Lung (tissue), 12 donors: ENCODE measurements around the gene TBX5. TPM values are rescaled to one million over a fixed set of nuclear protein-coding genes. Genes with fewer than 3 reads are reported as not detected.

ENCODE experiments used
- ATAC-seq: fragments of 200-7000 bp; cut with Tn5 transposase; one replicate; pipeline ENCODE4 v1.9.1; 2020; ENCODE audit warnings: moderate number of reproducible peaks; ENCODE audit not compliant: insufficient read depth, low FRiP score
- DNase-seq, 3 donors: peaks; one replicate each; pipeline ENCODE4 v3.0.0-alpha.2; 2013 to 2017
- H3K27ac ChIP-seq, 2 donors: one replicate each; pipeline ENCODE4 v1.5.1; 2013; ENCODE audit warnings: mild to moderate bottlenecking in 2 of 2, moderate library complexity in 2 of 2, control low read depth in 1 of 2, inconsistent platforms in 1 of 2, low read depth in 1 of 2, low read length in 1 of 2
- H3K27me3 ChIP-seq, 3 donors: one replicate each; pipeline ENCODE4 v1.5.1; 2013; ENCODE audit warnings: low read length in 2 of 3; ENCODE audit not compliant: control insufficient read depth in 3 of 3, insufficient read depth in 3 of 3
- H3K36me3 ChIP-seq, 4 donors: one replicate each; pipeline ENCODE4 v1.5.1; 2013; ENCODE audit warnings: low read length in 4 of 4, mild to moderate bottlenecking in 1 of 4, moderate library complexity in 1 of 4; ENCODE audit not compliant: control insufficient read depth in 4 of 4, insufficient read depth in 4 of 4
- H3K4me1 ChIP-seq, 5 donors: one replicate each; pipeline ENCODE4 v1.5.1; 2013; ENCODE audit warnings: low read length in 5 of 5, mild to moderate bottlenecking in 2 of 5, moderate library complexity in 1 of 5; ENCODE audit not compliant: control insufficient read depth in 5 of 5, insufficient read depth in 5 of 5
- H3K4me3 ChIP-seq: one replicate; pipeline ENCODE4 v1.5.1; 2013; ENCODE audit warnings: mild to moderate bottlenecking, control low read depth, moderate library complexity
- H3K9ac ChIP-seq, 2 donors: one replicate each; pipeline ENCODE4 v1.5.1; 2013; ENCODE audit warnings: low read length in 2 of 2, control low read depth in 1 of 2; ENCODE audit not compliant: insufficient read depth in 1 of 2
- H3K9me3 ChIP-seq, 4 donors: one replicate each; pipeline ENCODE4 v1.5.1; 2013; ENCODE audit warnings: low read length in 3 of 4, mild to moderate bottlenecking in 1 of 4, moderate library complexity in 1 of 4; ENCODE audit not compliant: control insufficient read depth in 4 of 4, insufficient read depth in 3 of 4
- CTCF ChIP-seq: IDR thresholded peaks from 2 replicates; pipeline ENCODE4 v1.5.1; 2012; ENCODE audit warnings: mild to moderate bottlenecking; ENCODE audit errors: control extremely low read depth, extremely low read depth
- WGBS, 2 donors: extraction: QIAGEN DNeasy Blood & Tissue Kit; methylation state at CpG; one replicate each; pipeline ENCODE4 v1.1.7; 2013; 5-methylcytosine and 5-hydroxymethylcytosine counted together
- polyA plus RNA-seq, 2 donors: library from polyadenylated mRNA; stranded (reverse); fragments of 200-250 nt; gene quantifications; one replicate each; pipeline ENCODE4 v1.2.1, GENCODE V29; 2013
- total RNA-seq, 2 donors: library from RNA; depleted of rRNA in 1 of 2; stranded (reverse); fragments of >200 nt in 1 of 2; gene quantifications; one replicate each; pipeline ENCODE4 v1.2.1, GENCODE V29; 2014 to 2021
- donor health status: control.
- donor health status: control.
- donor health status: Bipolar disorder and iron deficiency.
- donor health status: healthy.
- donor health status: DM: yes; HTN: yes; CAD: no.

The TBX5 gene
- total and polyA plus RNA-seq, 4 donors: 5.6 to 39.7 (median 13.9) TPM

- H3K36me3 ChIP-seq: no peaks in the 10 kb centered on the region
- no peak overlapping the region for H3K27ac ChIP-seq
- ATAC-seq: no peak
- WGBS, 2 donors: 62 to 90% methylated on average over 2 of the region's 2 CpGs
- peaks cover 0 to 7% (median 0%) of the 10 kb centered on the region in 3 donors for H3K27me3 ChIP-seq
- H3K4me1 ChIP-seq: peaks cover 0 to 5% (median 0%) of the 10 kb centered on the region in 5 donors
- H3K4me3 ChIP-seq: no peak overlapping the region
- H3K9me3 ChIP-seq: no peaks in the 10 kb centered on the region
- DNase-seq: no peak
- H3K9ac ChIP-seq: no peak overlapping the region
- no peak for TF ChIP-seq CTCF
Measured at GRCh38 chr12:114313910-114314309, 92.0 kb downstream of the TBX5 start.

GRCh38 chr12:114311974-114312373 lies 94.0 kb downstream of the TBX5 start:
- WGBS, 2 donors: 73 to 90% methylated on average over 4 of the region's 4 CpGs
- H3K9ac ChIP-seq: no peak overlapping the region
- no peaks in the 10 kb centered on the region for H3K9me3 ChIP-seq
- TF ChIP-seq CTCF: no peak
- peaks cover 0 to 5% (median 0%) of the 10 kb centered on the region in 5 donors for H3K4me1 ChIP-seq
- peaks cover 0 to 7% (median 0%) of the 10 kb centered on the region in 3 donors for H3K27me3 ChIP-seq
- no peak overlapping the region for H3K27ac ChIP-seq
- ATAC-seq: no peak
- H3K36me3 ChIP-seq: no peaks in the 10 kb centered on the region
- DNase-seq: no peak
- no peak overlapping the region for H3K4me3 ChIP-seq

- Histone ChIP-seq H3K27ac (no peak overlapping the region), H3K4me3 (no peak overlapping the region), H3K4me1 (peaks cover 0 to 4% (median 0%) of the 10 kb centered on the region in 5 donors), H3K9me3 (no peaks in the 10 kb centered on the region), H3K27me3 (peaks cover 0 to 3% (median 0%) of the 10 kb centered on the region in 3 donors), H3K9ac (no peak overlapping the region), H3K36me3 (no peaks in the 10 kb centered on the region)
- WGBS, 2 donors: 67 to 71% methylated on average over 1 of the region's 1 CpG
- ATAC-seq (no peak), DNase-seq (no peak)
- TF ChIP-seq CTCF: no peak
Measured at GRCh38 chr12:114306646-114307045, 99.3 kb downstream of the TBX5 start.

- Histone ChIP-seq H3K4me1 (peaks cover 0 to 4% (median 0%) of the 10 kb centered on the region in 5 donors), H3K4me3 (no peak overlapping the region), H3K27me3 (peaks cover 0 to 3% (median 0%) of the 10 kb centered on the region in 3 donors), H3K9ac (no peak overlapping the region), H3K36me3 (no peaks in the 10 kb centered on the region), H3K27ac (no peak overlapping the region), H3K9me3 (no peaks in the 10 kb centered on the region)
- DNase-seq (no peak), ATAC-seq (no peak)
- TF ChIP-seq CTCF: no peak
Measured at GRCh38 chr12:114305446-114305845, 100.5 kb downstream of the TBX5 start.
